ENCODE measurements around the gene POLH. TPM values are rescaled to one million over a fixed set of nuclear protein-coding genes. Genes with fewer than 3 reads are reported as not detected.

The POLH gene
- total and polyA plus RNA-seq, 9 of the 15 experiments (the other 6 are each of a cell fraction or from before 2014, with no cell fraction given), result 5.8 to 31.6 (median 20.6) TPM

- no peak for TF ChIP-seq RBM17 (IDR thresholded peaks at IDR 0.05; ENCODE audit: borderline replicate concordance, low read depth, low read length)
- no peak for TF ChIP-seq SP2 (IDR thresholded peaks at IDR 0.05; ENCODE audit: extremely low read depth, low read depth, low read length, poor library complexity, severe bottlenecking)
- peak; percentile 49; the same call in 1 of the 2 replicates for TF ChIP-seq RNF2 (IDR thresholded peaks at IDR 0.05)
- TF ChIP-seq STAT5B (CRISPR knock-in tag; IDR thresholded peaks at IDR 0.05), result no peak
- no peak for TF ChIP-seq MNT (conservative IDR thresholded peaks at IDR 0.05)
- no peak for TF ChIP-seq ZNF324 (CRISPR knock-in tag; IDR thresholded peaks at IDR 0.05)
- TF ChIP-seq STAG1 (CRISPR knock-in tag; IDR thresholded peaks at IDR 0.05; ENCODE audit: borderline replicate concordance), result no peak
- TF ChIP-seq ILK (tag; IDR thresholded peaks at IDR 0.05; ENCODE audit: borderline replicate concordance, low read depth), result no peak
- TF ChIP-seq, protein P1, sequence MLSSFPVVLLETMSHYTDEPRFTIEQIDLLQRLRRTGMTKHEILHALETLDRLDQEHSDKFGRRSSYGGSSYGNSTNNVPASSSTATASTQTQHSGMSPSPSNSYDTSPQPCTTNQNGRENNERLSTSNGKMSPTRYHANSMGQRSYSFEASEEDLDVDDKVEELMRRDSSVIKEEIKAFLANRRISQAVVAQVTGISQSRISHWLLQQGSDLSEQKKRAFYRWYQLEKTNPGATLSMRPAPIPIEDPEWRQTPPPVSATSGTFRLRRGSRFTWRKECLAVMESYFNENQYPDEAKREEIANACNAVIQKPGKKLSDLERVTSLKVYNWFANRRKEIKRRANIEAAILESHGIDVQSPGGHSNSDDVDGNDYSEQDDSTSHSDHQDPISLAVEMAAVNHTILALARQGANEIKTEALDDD (IDR thresholded peaks at IDR 0.05), result no peak
- no peak for TF ChIP-seq NCOA2 (IDR thresholded peaks at IDR 0.05; ENCODE audit: partially characterized antibody in 2 of 2)
- no peak for TF ChIP-seq FOXA3 (CRISPR knock-in tag; conservative IDR thresholded peaks at IDR 0.05 in 1 of 2, IDR thresholded peaks at IDR 0.05 in 1 of 2)
- TF ChIP-seq NCOA4 (IDR thresholded peaks at IDR 0.05; ENCODE audit: partially characterized antibody), result no peak
- no peak for TF ChIP-seq FOXK2 (conservative IDR thresholded peaks at IDR 0.05 in 1 of 2, IDR thresholded peaks at IDR 0.05 in 1 of 2; ENCODE audit: low read depth in 2 of 2)
- peak; percentile 70 for TF ChIP-seq SMARCE1 (IDR thresholded peaks at IDR 0.05)
- 0 out of 2 replicates have a peak, but pooled peaks have one; percentile 11 for TF ChIP-seq ZNF589 (CRISPR knock-in tag; IDR thresholded peaks at IDR 0.05; ENCODE audit: low read depth)
- no peak for TF ChIP-seq HNRNPL (IDR thresholded peaks at IDR 0.05; ENCODE audit: low read depth, low read length)
- no peak for TF ChIP-seq NCOA6 (IDR thresholded peaks at IDR 0.05)
- no peak for TF ChIP-seq MTA2 (IDR thresholded peaks at IDR 0.05; ENCODE audit: low read depth)
- TF ChIP-seq NONO (IDR thresholded peaks at IDR 0.05; ENCODE audit: low read depth in 2 of 2, low read length in 1 of 2), result no peak
- no peak for TF ChIP-seq ZBTB43 (CRISPR knock-in tag; IDR thresholded peaks at IDR 0.05)
- TF ChIP-seq, protein P2, sequence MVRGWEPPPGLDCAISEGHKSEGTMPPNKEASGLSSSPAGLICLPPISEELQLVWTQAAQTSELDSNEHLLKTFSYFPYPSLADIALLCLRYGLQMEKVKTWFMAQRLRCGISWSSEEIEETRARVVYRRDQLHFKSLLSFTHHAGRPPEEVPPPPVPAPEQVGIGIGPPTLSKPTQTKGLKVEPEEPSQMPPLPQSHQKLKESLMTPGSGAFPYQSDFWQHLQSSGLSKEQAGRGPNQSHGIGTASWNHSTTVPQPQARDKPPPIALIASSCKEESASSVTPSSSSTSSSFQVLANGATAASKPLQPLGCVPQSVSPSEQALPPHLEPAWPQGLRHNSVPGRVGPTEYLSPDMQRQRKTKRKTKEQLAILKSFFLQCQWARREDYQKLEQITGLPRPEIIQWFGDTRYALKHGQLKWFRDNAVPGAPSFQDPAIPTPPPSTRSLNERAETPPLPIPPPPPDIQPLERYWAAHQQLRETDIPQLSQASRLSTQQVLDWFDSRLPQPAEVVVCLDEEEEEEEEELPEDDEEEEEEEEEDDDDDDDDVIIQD (CRISPR knock-in tag; IDR thresholded peaks at IDR 0.05), result no peak
These were observed 52.6 kb downstream of the POLH start (continued) for GRCh38 chr6:43628393-43629103.
